GM23338 (cell line): ENCODE results near the gene COQ10A. TPM values are rescaled to one million over a fixed set of nuclear protein-coding genes. Genes with fewer than 3 reads are reported as not detected.

Experiments used
- ATAC-seq: fragments of 200-7000 bp; cut with Tn5 transposase; 3 replicates; pipeline ENCODE4 v1.9.1; 2020
- DNase-seq: peaks from one replicate; pipeline ENCODE4 v3.0.0-alpha.2; 2015; ENCODE audit warnings: low spot score
- H2AFZ ChIP-seq: fragments of 200-600 bp; sonication (generic); 2 replicates; pipeline ENCODE4 v1.8.0; 2016; ENCODE audit warnings: antibody characterized with exemption, mild to moderate bottlenecking, moderate library complexity
- H3F3A ChIP-seq: fragments of 200-600 bp; sonication (generic); replicated peaks from 2 replicates; pipeline ENCODE4 v1.8.0; 2017; ENCODE audit warnings: antibody characterized with exemption, mixed run types, low read depth
- H3K27ac ChIP-seq: fragments of 200-600 bp; sonication (generic); 2 replicates; pipeline ENCODE4 v1.6.1; 2016; ENCODE audit warnings: low read depth
- H3K27me3 ChIP-seq: fragments of 200-600 bp; sonication (generic); 2 replicates; pipeline ENCODE4 v1.8.0; 2016; ENCODE audit warnings: mild to moderate bottlenecking, mixed run types, moderate library complexity; ENCODE audit not compliant: insufficient read depth
- H3K36me3 ChIP-seq: fragments of 200-600 bp; sonication (generic); 2 replicates; pipeline ENCODE4 v1.8.0; 2016; ENCODE audit warnings: mild to moderate bottlenecking; ENCODE audit not compliant: insufficient read depth
- H3K4me1 ChIP-seq: fragments of 200-600 bp; sonication (generic); 2 replicates; pipeline ENCODE4 v1.8.0; 2016; ENCODE audit warnings: mild to moderate bottlenecking, moderate library complexity; ENCODE audit not compliant: insufficient read depth
- H3K4me2 ChIP-seq: fragments of 200-600 bp; sonication (generic); 2 replicates; pipeline ENCODE4 v1.7.1; 2017; ENCODE audit warnings: mixed run types
- H3K4me3 ChIP-seq: fragments of 200-600 bp; sonication (generic); 2 replicates; pipeline ENCODE4 v1.6.1; 2016; ENCODE audit warnings: mixed run types
- H3K79me2 ChIP-seq: fragments of 200-600 bp; sonication (generic); replicated peaks from 2 replicates; pipeline ENCODE4 v1.8.0; 2017; ENCODE audit warnings: mild to moderate bottlenecking; ENCODE audit not compliant: insufficient read depth
- H3K9me2 ChIP-seq: fragments of 200-600 bp; sonication (generic); 2 replicates; pipeline ENCODE4 v1.8.0; 2017; ENCODE audit not compliant: insufficient read depth
- H4K20me1 ChIP-seq: fragments of 200-600 bp; sonication (generic); replicated peaks from 2 replicates; pipeline ENCODE4 v1.8.0; 2017; ENCODE audit warnings: mild to moderate bottlenecking; ENCODE audit not compliant: insufficient read depth
- H3K27ac Mint-ChIP-seq: 2 replicates; pipeline ENCODE4 v1.8.0; 2020; ENCODE audit warnings: inconsistent platforms, mild to moderate bottlenecking, moderate library complexity, mixed read lengths
- H3K27me3 Mint-ChIP-seq: 3 replicates; pipeline ENCODE4 v1.8.0; 2022; ENCODE audit warnings: low read depth, mild to moderate bottlenecking, moderate library complexity, mixed read lengths, inconsistent platforms; ENCODE audit not compliant: insufficient read depth, poor library complexity
- H3K36me3 Mint-ChIP-seq: 3 replicates; pipeline ENCODE4 v1.8.0; 2021; ENCODE audit warnings: low read depth, mild to moderate bottlenecking, inconsistent platforms, moderate library complexity, mixed read lengths
- H3K4me1 Mint-ChIP-seq: 3 replicates; pipeline ENCODE4 v1.8.0; 2020; ENCODE audit warnings: mild to moderate bottlenecking, inconsistent platforms, mixed read lengths
- H3K4me3 Mint-ChIP-seq: 3 replicates; pipeline ENCODE4 v1.8.0; 2021; ENCODE audit warnings: moderate library complexity, mild to moderate bottlenecking, inconsistent platforms, mixed read lengths
- H3K9me3 Mint-ChIP-seq: 3 replicates; pipeline ENCODE4 v1.8.0; 2020; ENCODE audit warnings: moderate library complexity, mild to moderate bottlenecking, inconsistent platforms, mixed read lengths
- CTCF ChIP-seq, 2 experiments: fragments of 200-600 bp in 1 of 2; sonication (generic) in 1 of 2; conservative IDR thresholded peaks; 2 replicates each; pipeline versions ENCODE4 v1.5.1 to v1.6.1; 2016 to 2017; ENCODE audit warnings: antibody characterized with exemption in 2 of 2, low read depth in 2 of 2, mild to moderate bottlenecking in 2 of 2, moderate library complexity in 1 of 2
- EZH2phosphoT487 ChIP-seq: fragments of 200-600 bp; sonication (generic); IDR thresholded peaks from one replicate; pipeline ENCODE4 v1.8.1; 2018; ENCODE audit warnings: antibody characterized with exemption; ENCODE audit not compliant: unreplicated experiment
- JUNB ChIP-seq: IDR thresholded peaks from one replicate; pipeline ENCODE4 v1.6.1; 2016; ENCODE audit warnings: antibody characterized with exemption; ENCODE audit not compliant: unreplicated experiment
- NANOG ChIP-seq: IDR thresholded peaks from 2 replicates; pipeline ENCODE4 v1.6.1; 2016; ENCODE audit warnings: antibody characterized with exemption, borderline replicate concordance
- POLR2AphosphoS5 ChIP-seq: IDR thresholded peaks from 2 replicates; pipeline ENCODE4 v1.6.1; 2016; ENCODE audit warnings: antibody characterized with exemption, low read depth
- ZNF331 ChIP-seq: fragments of 250-450 bp; sonication (Bioruptor Pico); IDR thresholded peaks from 2 replicates; pipeline ENCODE4 v1.5.0; 2020; ENCODE audit warnings: low read depth, mild to moderate bottlenecking, moderate library complexity
- ZNF462 ChIP-seq: fragments of 250-450 bp; sonication (Bioruptor Pico); IDR thresholded peaks from 2 replicates; pipeline ENCODE4 v1.5.0; 2020; ENCODE audit warnings: mild to moderate bottlenecking, moderate library complexity
- polyA plus RNA-seq: library from polyadenylated mRNA; unstranded; fragments of >200 nt; fragmentation: Nextera tagmentation; extraction: Ambion mirVana; gene quantifications from 2 replicates; pipeline ENCODE4 v1.2.1, GENCODE V29; 2016
- total RNA-seq: library from RNA; depleted of rRNA; stranded (reverse); fragments of >200 nt; shearing (Covaris generic); gene quantifications from 2 replicates; pipeline ENCODE4 v1.2.3, GENCODE V29; 2014
- TF ChIP-seq, protein P1 (sequence below): IDR thresholded peaks from one replicate; pipeline ENCODE4 v1.6.1; 2018; ENCODE audit warnings: antibody characterized with exemption; ENCODE audit not compliant: unreplicated experiment

The COQ10A gene
- total and polyA plus RNA-seq, 2 experiments from 2014 or later = 12.8 to 15.2 TPM

GRCh38 chr12:56234746-56235436 is 31.9 kb upstream of the COQ10A start:
- Histone ChIP-seq H3K9me2 (no peaks in the 10 kb centered on the region), H3K27ac (no peak overlapping the region), H3K4me3 (no peak overlapping the region), H3K79me2 (no peaks in the 10 kb centered on the region), H2AFZ (no peak overlapping the region), H3K4me1 (no peaks in the 10 kb centered on the region), H3F3A (peaks cover 7% of the 10 kb centered on the region; the same call in 1 of the 2 replicates), H3K4me2 (no peak overlapping the region), H4K20me1 (no peaks in the 10 kb centered on the region; the same call in 1 of the 2 replicates), H3K36me3 (no peaks in the 10 kb centered on the region), H3K27me3 (peaks cover 5% of the 10 kb centered on the region; the same call in 1 of the 2 replicates)
- ATAC-seq (no peak), DNase-seq (no peak)
- Mint-ChIP-seq H3K36me3 (no peaks in the 10 kb centered on the region), H3K4me1 (peaks cover 19% of the 10 kb centered on the region; the same call in 2 of the 3 replicates), H3K9me3 (no peaks in the 10 kb centered on the region), H3K27me3 (peaks cover 9% of the 10 kb centered on the region), H3K27ac (no peak overlapping the region), H3K4me3 (no peak overlapping the region)
- no peak for TF ChIP-seq NANOG
- no peak for TF ChIP-seq ZNF331 (CRISPR knock-in tag)
- TF ChIP-seq, protein P1, sequence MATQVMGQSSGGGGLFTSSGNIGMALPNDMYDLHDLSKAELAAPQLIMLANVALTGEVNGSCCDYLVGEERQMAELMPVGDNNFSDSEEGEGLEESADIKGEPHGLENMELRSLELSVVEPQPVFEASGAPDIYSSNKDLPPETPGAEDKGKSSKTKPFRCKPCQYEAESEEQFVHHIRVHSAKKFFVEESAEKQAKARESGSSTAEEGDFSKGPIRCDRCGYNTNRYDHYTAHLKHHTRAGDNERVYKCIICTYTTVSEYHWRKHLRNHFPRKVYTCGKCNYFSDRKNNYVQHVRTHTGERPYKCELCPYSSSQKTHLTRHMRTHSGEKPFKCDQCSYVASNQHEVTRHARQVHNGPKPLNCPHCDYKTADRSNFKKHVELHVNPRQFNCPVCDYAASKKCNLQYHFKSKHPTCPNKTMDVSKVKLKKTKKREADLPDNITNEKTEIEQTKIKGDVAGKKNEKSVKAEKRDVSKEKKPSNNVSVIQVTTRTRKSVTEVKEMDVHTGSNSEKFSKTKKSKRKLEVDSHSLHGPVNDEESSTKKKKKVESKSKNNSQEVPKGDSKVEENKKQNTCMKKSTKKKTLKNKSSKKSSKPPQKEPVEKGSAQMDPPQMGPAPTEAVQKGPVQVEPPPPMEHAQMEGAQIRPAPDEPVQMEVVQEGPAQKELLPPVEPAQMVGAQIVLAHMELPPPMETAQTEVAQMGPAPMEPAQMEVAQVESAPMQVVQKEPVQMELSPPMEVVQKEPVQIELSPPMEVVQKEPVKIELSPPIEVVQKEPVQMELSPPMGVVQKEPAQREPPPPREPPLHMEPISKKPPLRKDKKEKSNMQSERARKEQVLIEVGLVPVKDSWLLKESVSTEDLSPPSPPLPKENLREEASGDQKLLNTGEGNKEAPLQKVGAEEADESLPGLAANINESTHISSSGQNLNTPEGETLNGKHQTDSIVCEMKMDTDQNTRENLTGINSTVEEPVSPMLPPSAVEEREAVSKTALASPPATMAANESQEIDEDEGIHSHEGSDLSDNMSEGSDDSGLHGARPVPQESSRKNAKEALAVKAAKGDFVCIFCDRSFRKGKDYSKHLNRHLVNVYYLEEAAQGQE = no peak
- no peak for TF ChIP-seq CTCF (conservative IDR thresholded peaks at IDR 0.05; ENCODE audit: low read depth in 2 of 2)
- no peak for TF ChIP-seq JUNB
- no peak for TF ChIP-seq POLR2AphosphoS5
- no peak for TF ChIP-seq ZNF462
- no peak for TF ChIP-seq EZH2phosphoT487
